ENCODE data around the gene DSC2.
"Not testable (repeated sequence)": the region's sequence is repeated elsewhere in the genome, so short reads cannot be mapped to it uniquely, and the experiment has no call there.

Gene DSC2

GRCh38 chr18:31042084-31042405 is 60.2 kb downstream of the DSC2 start:
- DNase-seq (ENCODE audit: insufficient read length): no peak
- no peak for FAIRE-seq
- TF ChIP-seq POLR2AphosphoS5 (IDR thresholded peaks at IDR 0.05; ENCODE audit: low read depth, low read length): no peak
- TF ChIP-seq TAF1 (IDR thresholded peaks at IDR 0.05; ENCODE audit: borderline replicate concordance, low read depth, low read length): no peak
- TF ChIP-seq POLR2A (IDR thresholded peaks at IDR 0.05; ENCODE audit: low read depth, low read length): no peak

DNA sequence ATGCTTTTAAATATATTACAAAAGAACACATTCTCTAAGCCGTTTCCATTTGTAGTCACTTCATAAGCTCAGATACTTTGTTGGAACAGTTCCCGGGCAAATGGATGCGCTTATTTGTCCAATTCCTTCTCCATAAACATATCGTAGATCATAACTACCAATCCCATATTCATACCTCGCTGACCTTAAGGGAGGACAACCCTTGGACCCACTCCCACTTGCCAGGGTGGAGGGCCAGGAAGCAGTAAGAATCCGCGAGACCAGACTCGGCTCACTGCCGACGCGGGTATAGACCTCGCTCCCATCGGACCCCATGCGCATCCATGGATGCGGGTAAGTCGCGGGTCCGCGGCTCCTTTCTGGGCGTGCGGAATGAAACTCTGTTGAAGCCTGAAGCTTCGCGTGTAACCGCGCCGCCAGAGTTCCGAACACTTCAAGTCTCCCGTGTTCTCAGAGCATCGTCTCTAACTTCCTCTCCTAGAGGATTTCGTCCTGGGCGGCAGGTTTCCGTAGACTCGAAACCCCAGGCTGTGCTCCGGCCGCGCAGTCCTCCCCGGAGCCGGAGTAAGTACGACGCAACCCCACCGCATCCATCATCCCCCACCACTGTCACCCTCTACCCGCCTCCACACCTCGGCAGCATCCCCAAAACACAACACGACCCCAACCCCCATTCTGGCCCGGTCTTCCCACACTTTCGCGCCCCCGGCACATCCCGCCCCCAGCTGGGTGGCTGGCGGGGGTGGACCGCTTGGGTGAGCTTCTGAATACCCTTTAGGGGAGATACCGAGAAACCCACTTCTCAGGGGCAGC is 60.7 kb downstream of the DSC2 start:
- FAIRE-seq: no peak
- TF ChIP-seq POLR2A (IDR thresholded peaks at IDR 0.05; ENCODE audit: low read depth, low read length): no peak
- no peak for TF ChIP-seq POLR2AphosphoS5 (IDR thresholded peaks at IDR 0.05; ENCODE audit: low read depth, low read length)
- TF ChIP-seq TAF1 (IDR thresholded peaks at IDR 0.05; ENCODE audit: borderline replicate concordance, low read depth, low read length): no peak
- no peak for DNase-seq (ENCODE audit: insufficient read length)

- DNase-seq (ENCODE audit: insufficient read length): no peak
- no peak for FAIRE-seq
- TF ChIP-seq TAF1 (IDR thresholded peaks at IDR 0.05; ENCODE audit: borderline replicate concordance, low read depth, low read length): no peak
- TF ChIP-seq POLR2AphosphoS5 (IDR thresholded peaks at IDR 0.05; ENCODE audit: low read depth, low read length): no peak
- TF ChIP-seq POLR2A (IDR thresholded peaks at IDR 0.05; ENCODE audit: low read depth, low read length): no peak
These were observed 61.4 kb downstream of the DSC2 start for GRCh38 chr18:31040686-31041270.

GRCh38 chr18:31039426-31039825 is 62.8 kb downstream of the DSC2 start:
- TF ChIP-seq TAF1 (IDR thresholded peaks at IDR 0.05; ENCODE audit: borderline replicate concordance, low read depth, low read length) (no peak), POLR2A (IDR thresholded peaks at IDR 0.05; ENCODE audit: low read depth, low read length) (no peak), POLR2AphosphoS5 (IDR thresholded peaks at IDR 0.05; ENCODE audit: low read depth, low read length) (no peak)
- FAIRE-seq: no peak
- DNase-seq (ENCODE audit: insufficient read length): no peak

DNA sequence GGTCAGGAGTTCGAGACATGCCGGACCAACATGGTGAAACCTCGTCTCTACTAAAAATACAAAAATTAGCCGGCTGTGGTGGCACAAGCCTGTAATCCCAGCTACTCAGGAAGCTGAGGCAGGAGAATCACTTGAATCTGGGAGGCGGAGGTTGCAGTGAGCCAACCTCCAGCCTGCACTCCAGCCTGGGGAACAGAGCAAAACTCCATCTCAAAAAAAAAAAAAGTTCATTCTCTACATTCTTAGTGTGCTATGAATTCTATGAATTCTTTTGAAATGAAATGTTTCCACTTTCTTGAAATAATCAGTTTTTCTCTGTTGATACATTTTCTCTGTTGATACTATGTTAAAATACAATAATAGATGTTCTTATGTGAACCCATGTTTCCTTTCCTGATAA is 64.5 kb downstream of the DSC2 start:
- FAIRE-seq: not testable (repeated sequence)

GRCh38 chr18:31034541-31034940 is 67.7 kb downstream of the DSC2 start:
- no peak for FAIRE-seq
- DNase-seq (ENCODE audit: insufficient read length): no peak
- TF ChIP-seq POLR2AphosphoS5 (IDR thresholded peaks at IDR 0.05; ENCODE audit: low read depth, low read length) (no peak), POLR2A (IDR thresholded peaks at IDR 0.05; ENCODE audit: low read depth, low read length) (no peak), TAF1 (IDR thresholded peaks at IDR 0.05; ENCODE audit: borderline replicate concordance, low read depth, low read length) (no peak)

More for the DNA sequence above, 64.5 kb downstream of the DSC2 start:
- not testable (repeated sequence) for DNase-seq (ENCODE audit: insufficient read length)

DNA sequence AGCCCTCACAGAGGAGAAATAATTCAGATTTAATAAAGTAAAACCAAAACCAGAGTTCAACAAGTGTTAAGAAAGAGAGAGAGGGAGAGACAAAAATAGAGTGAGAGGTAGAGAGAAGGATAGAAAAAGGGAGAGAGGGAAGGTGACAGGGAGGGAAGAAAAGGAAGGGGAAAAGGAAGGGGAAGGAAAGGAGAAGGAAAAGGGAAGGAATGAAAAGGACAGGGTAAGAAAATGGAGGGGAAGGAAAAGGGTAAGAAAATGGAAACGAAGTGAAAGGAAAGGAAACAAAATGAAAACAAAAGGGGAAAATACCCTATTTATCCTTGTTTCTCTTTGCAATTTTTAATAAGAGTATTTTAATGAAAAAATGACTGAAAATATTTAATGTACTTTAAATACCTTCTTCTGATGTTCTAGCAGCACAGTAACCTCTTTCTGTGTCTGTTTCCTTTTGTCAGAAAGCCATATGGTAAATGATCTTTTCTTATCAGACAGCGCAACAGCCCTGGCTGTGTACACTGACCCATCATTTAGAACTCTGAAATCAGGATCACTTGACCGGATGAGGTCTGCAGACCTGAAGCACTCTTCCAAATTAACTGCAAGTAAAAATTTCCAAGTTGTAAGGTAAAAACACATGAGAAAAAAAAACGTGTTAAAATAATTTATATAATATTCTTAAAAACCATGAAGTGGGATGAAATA is 71.5 kb downstream of the DSC2 start:
- no peak for DNase-seq (ENCODE audit: insufficient read length)
- TF ChIP-seq POLR2AphosphoS5 (IDR thresholded peaks at IDR 0.05; ENCODE audit: low read depth, low read length): no peak
- TF ChIP-seq POLR2A (IDR thresholded peaks at IDR 0.05; ENCODE audit: low read depth, low read length): no peak
- no peak for TF ChIP-seq TAF1 (IDR thresholded peaks at IDR 0.05; ENCODE audit: borderline replicate concordance, low read depth, low read length)

DNA sequence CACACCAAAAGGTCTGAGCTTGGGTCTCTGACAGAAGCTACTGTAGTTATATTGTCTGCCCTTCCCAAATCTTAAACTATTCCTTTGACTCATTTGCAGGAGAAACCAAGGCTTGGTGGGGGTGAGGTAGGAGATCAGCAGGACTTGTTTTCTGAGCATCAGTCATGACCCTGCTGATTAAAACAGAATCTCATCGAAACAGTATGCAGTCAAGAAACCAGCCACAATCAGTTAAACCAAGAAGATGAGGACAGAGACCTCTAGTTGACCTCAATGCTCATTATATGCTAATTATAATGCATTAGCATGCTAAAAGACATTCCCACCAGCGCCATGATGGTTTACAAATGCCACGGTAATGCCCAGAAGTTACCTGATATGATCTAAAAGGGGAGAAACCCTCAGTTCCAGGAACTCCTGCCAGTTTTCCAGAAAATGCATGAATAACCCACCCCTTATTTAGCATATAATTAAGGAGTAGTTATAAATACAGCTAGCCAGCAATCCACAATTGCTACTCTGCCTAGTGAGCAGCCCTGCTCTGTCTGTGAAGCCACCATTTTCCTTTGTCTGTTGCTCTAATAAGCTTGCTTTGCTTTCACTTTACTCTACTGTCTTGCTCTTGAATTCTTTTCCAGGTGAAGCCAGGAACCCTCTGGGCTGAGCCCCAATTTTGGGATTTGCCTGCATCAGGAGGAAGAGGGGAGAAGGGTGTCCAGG is 86.3 kb downstream of the DSC2 start:
- DNase-seq (ENCODE audit: insufficient read length): no peak
- FAIRE-seq: peak; percentile 67
- TF ChIP-seq TAF1 (IDR thresholded peaks at IDR 0.05; ENCODE audit: borderline replicate concordance, low read depth, low read length) (no peak), POLR2A (IDR thresholded peaks at IDR 0.05; ENCODE audit: low read depth, low read length) (no peak), POLR2AphosphoS5 (IDR thresholded peaks at IDR 0.05; ENCODE audit: low read depth, low read length) (no peak)

More for the DNA sequence above, 71.5 kb downstream of the DSC2 start:
- FAIRE-seq: no peak

GRCh38 chr18:31011455-31011854 is 90.8 kb downstream of the DSC2 start:
- FAIRE-seq; DNase-seq (ENCODE audit: insufficient read length): not testable (repeated sequence)

GRCh38 chr18:31010601-31011000 is 91.6 kb downstream of the DSC2 start:
- no peak for DNase-seq (ENCODE audit: insufficient read length)
- no peak for FAIRE-seq
- TF ChIP-seq POLR2AphosphoS5 (IDR thresholded peaks at IDR 0.05; ENCODE audit: low read depth, low read length): no peak
- no peak for TF ChIP-seq POLR2A (IDR thresholded peaks at IDR 0.05; ENCODE audit: low read depth, low read length)
- no peak for TF ChIP-seq TAF1 (IDR thresholded peaks at IDR 0.05; ENCODE audit: borderline replicate concordance, low read depth, low read length)
